22Rv1 (cell line): Measurements from ENCODE around the gene MEDAG.

Experiments used
- CTCF ChIP-seq: fragments of 450-650 bp; IDR thresholded peaks from 2 replicates; pipeline ENCODE4 v1.5.1; 2017; ENCODE audit warnings: mild to moderate bottlenecking
- ZFX ChIP-seq: fragments of 450-650 bp; IDR thresholded peaks from 2 replicates; pipeline ENCODE4 v1.6.1; 2017; ENCODE audit warnings: antibody characterized with exemption, borderline replicate concordance

GRCh38 chr13:30968846-30969245, 62.8 kb downstream of the MEDAG start:
- TF ChIP-seq CTCF: no peak
- no peak for TF ChIP-seq ZFX
